NCI-H1048 (cell line): ENCODE measurements around the gene HHIPL2.
"Not testable (repeated sequence)": the region's sequence is repeated elsewhere in the genome, so short reads cannot be mapped to it uniquely, and the experiment has no call there.

Experiments used
- DNase-seq: peaks from one replicate; lab custom pipeline; 2025; lab: John Stamatoyannopoulos, UW

Gene HHIPL2

GRCh38 chr1:222539951-222540597, 7.8 kb downstream of the HHIPL2 start:
- DNase-seq: no peak

GRCh38 chr1:222535455-222535854, 12.4 kb downstream of the HHIPL2 start:
- no peak for DNase-seq

GRCh38 chr1:222530852-222531251, 17.1 kb downstream of the HHIPL2 start:
- DNase-seq: no peak

- no peak for DNase-seq
Observed at GRCh38 chr1:222529916-222530315, 18.0 kb downstream of the HHIPL2 start.

- DNase-seq: no peak
Observed at GRCh38 chr1:222529181-222529580, 18.7 kb downstream of the HHIPL2 start.

GRCh38 chr1:222525951-222526350, 22.0 kb downstream of the HHIPL2 start:
- no peak for DNase-seq

GRCh38 chr1:222523852-222524251, 24.1 kb downstream of the HHIPL2 start:
- DNase-seq: no peak

GRCh38 chr1:222522105-222522915, 25.6 kb downstream of the HHIPL2 start:
- DNase-seq: no peak

GRCh38 chr1:222521299-222522104, 26.4 kb downstream of the HHIPL2 start:
- no peak for DNase-seq

GRCh38 chr1:222489496-222489895, 58.4 kb downstream of the HHIPL2 start:
- DNase-seq: not testable (repeated sequence)

GRCh38 chr1:222487774-222488173, 60.1 kb downstream of the HHIPL2 start:
- not testable (repeated sequence) for DNase-seq

GRCh38 chr1:222484005-222484404, 63.9 kb downstream of the HHIPL2 start:
- DNase-seq: not testable (repeated sequence)

GRCh38 chr1:222479567-222479966, 68.3 kb downstream of the HHIPL2 start:
- DNase-seq: not testable (repeated sequence)

GRCh38 chr1:222476436-222476835, 71.5 kb downstream of the HHIPL2 start:
- DNase-seq: not testable (repeated sequence)

GRCh38 chr1:222473717-222474116, 74.2 kb downstream of the HHIPL2 start:
- DNase-seq: not testable (repeated sequence)

GRCh38 chr1:222472776-222473540, 74.9 kb downstream of the HHIPL2 start:
- not testable (repeated sequence) for DNase-seq
